ENCODE results near the gene PRKAR1B.

Gene PRKAR1B

GRCh38 chr7:727104-727805 is at the start of gene PRKAR1B:
Gene PRKAR1B (minus strand): TSS chr7:727281. CDS start chr7:711505, 15,776 bp downstream.
- DNase-seq: no peak

- no peak for DNase-seq
Observed at GRCh38 chr7:776381-776780, 49.3 kb upstream of the PRKAR1B start.

GRCh38 chr7:774161-775109 is 47.4 kb upstream of the PRKAR1B start:
- no peak for DNase-seq

- DNase-seq: no peak
Observed at GRCh38 chr7:773622-773915, 46.5 kb upstream of the PRKAR1B start.

- DNase-seq: no peak
Observed at GRCh38 chr7:772861-773621, 46.0 kb upstream of the PRKAR1B start.

- no peak for DNase-seq
Observed at GRCh38 chr7:772392-772791, 45.3 kb upstream of the PRKAR1B start.

GRCh38 chr7:772005-772294 is 44.9 kb upstream of the PRKAR1B start:
- DNase-seq: no peak

GRCh38 chr7:771234-772004 is 44.3 kb upstream of the PRKAR1B start:
- DNase-seq: no peak

GRCh38 chr7:770741-771166 is 43.7 kb upstream of the PRKAR1B start:
- no peak for DNase-seq

- DNase-seq: no peak
Observed at GRCh38 chr7:770336-770735, 43.3 kb upstream of the PRKAR1B start.

- no peak for DNase-seq
Observed at GRCh38 chr7:768881-769504, 41.9 kb upstream of the PRKAR1B start.

- peak; percentile 93 for DNase-seq
Observed at GRCh38 chr7:767941-768731, 41.1 kb upstream of the PRKAR1B start.

GRCh38 chr7:767580-767940 is 40.5 kb upstream of the PRKAR1B start:
- peak; percentile 82 for DNase-seq

GRCh38 chr7:765383-765782 is 38.3 kb upstream of the PRKAR1B start:
- DNase-seq: no peak

GRCh38 chr7:763762-764161 is 36.7 kb upstream of the PRKAR1B start:
- no peak for DNase-seq

- DNase-seq: no peak
Observed at GRCh38 chr7:762885-763284, 35.8 kb upstream of the PRKAR1B start.

GRCh38 chr7:761631-762030 is 34.5 kb upstream of the PRKAR1B start:
- no peak for DNase-seq

GRCh38 chr7:761101-761500 is 34.0 kb upstream of the PRKAR1B start:
- no peak for DNase-seq

GRCh38 chr7:760006-760405 is 32.9 kb upstream of the PRKAR1B start:
- no peak for DNase-seq

- no peak for DNase-seq
Observed at GRCh38 chr7:759569-759968, 32.5 kb upstream of the PRKAR1B start.

GRCh38 chr7:757741-758163 is 30.7 kb upstream of the PRKAR1B start:
- no peak for DNase-seq

Measured in NCI-H2081 treated with DMSO at 0.1 percent for 48 hours (cell line).